HCT116 (cell line): ENCODE data around the gene AFAP1L2. TPM values are rescaled to one million over a fixed set of nuclear protein-coding genes. Genes with fewer than 3 reads are reported as not detected.

Experiments
- ATAC-seq: fragments of 200-7000 bp; cut with Tn5 transposase; 2 replicates; pipeline ENCODE4 v1.9.1; 2020; ENCODE audit warnings: mild to moderate bottlenecking, moderate library complexity
- BruUV-seq: library from RNA; stranded (reverse); fragments of 400-500 nt; replicated peaks from 2 replicates; lab custom pipeline; 2021; lab: Mats Ljungman, UMichigan
- CTCF ChIA-PET: fragments of 300-600 bp; sonication (Branson Sonifier 250); formaldehyde crosslinking; loops from one replicate; lab custom pipeline; 2021; ENCODE audit warnings: antibody characterized with exemption; lab: Charles Lee
- POLR2A ChIA-PET: fragments of 300-600, 350-600 bp; sonication (Branson Sonifier 250); formaldehyde crosslinking; loops from one replicate; lab custom pipeline; 2021; ENCODE audit warnings: antibody characterized with exemption; lab: Charles Lee
- RAD21 ChIA-PET, 2 experiments: fragments of 300-600 bp; sonication (Branson Sonifier 250); formaldehyde crosslinking; loops; one replicate each; lab custom pipeline; 2023; ENCODE audit warnings: low total read pairs in 2 of 2; ENCODE audit not compliant: uncharacterized antibody in 2 of 2, unreplicated experiment in 2 of 2, low non-redundant PET in 1 of 2; lab: Charles Lee
- DNase-seq: peaks from one replicate; pipeline ENCODE4 v3.0.0-alpha.2; 2010; ENCODE audit warnings: low read depth, low spot score
- H2AFZ ChIP-seq: fragments of 200-600 bp; shearing (Covaris generic), sonication (generic); 2 replicates; pipeline ENCODE4 v1.6.1; 2017; ENCODE audit warnings: low read depth, mixed run types, mixed read lengths, antibody characterized with exemption, low read length; ENCODE audit not compliant: poor library complexity, severe bottlenecking
- H3K27ac ChIP-seq: 2 replicates; pipeline ENCODE4 v1.5.1; 2012; ENCODE audit warnings: low read depth, low read length
- H3K27me3 ChIP-seq: fragments of 200-600 bp; sonication (generic); 2 replicates; pipeline ENCODE4 v1.6.1; 2016; ENCODE audit warnings: mixed run types, low read length, mixed read lengths; ENCODE audit not compliant: insufficient read depth
- H3K36me3 ChIP-seq, 2 experiments: fragments of 200-500 bp in 1 of 2; fragments of 200-600 bp in 1 of 2; sonication (Bioruptor generic) in 1 of 2; sonication (generic) in 1 of 2; 2 replicates each; pipeline versions ENCODE4 v1.5.1 to v1.6.1; 2014 to 2016; ENCODE audit warnings: low read length in 2 of 2, inconsistent platforms in 1 of 2, mixed read lengths in 1 of 2, mixed run types in 1 of 2; ENCODE audit not compliant: insufficient read depth in 2 of 2, control insufficient read depth in 1 of 2
- H3K4me1 ChIP-seq, 2 experiments: fragments of 200-600 bp in 1 of 2; sonication (generic) in 1 of 2; 2 replicates each; pipeline versions ENCODE4 v1.5.1 to v1.6.1; 2012 to 2017; ENCODE audit warnings: low read length in 2 of 2, inconsistent platforms in 1 of 2, mild to moderate bottlenecking in 1 of 2, mixed read lengths in 1 of 2, mixed run types in 1 of 2, moderate library complexity in 1 of 2; ENCODE audit not compliant: insufficient read depth in 2 of 2, control insufficient read depth in 1 of 2
- H3K4me2 ChIP-seq: fragments of 200-600 bp; sonication (generic); 2 replicates; pipeline ENCODE4 v1.6.1; 2017; ENCODE audit warnings: mixed run types, low read length, mixed read lengths
- H3K4me3 ChIP-seq, 2 experiments: fragments of 200-600 bp in 1 of 2; sonication (generic) in 1 of 2; replicated peaks in 1 of 2; 2 replicates each; pipeline ENCODE4 v1.5.1; 2011 to 2016; ENCODE audit warnings: low read length in 2 of 2, control low read depth in 1 of 2, low read depth in 1 of 2, mild to moderate bottlenecking in 1 of 2, mixed read lengths in 1 of 2, mixed run types in 1 of 2
- H3K79me2 ChIP-seq: fragments of 200-600 bp; sonication (generic); 2 replicates; pipeline ENCODE4 v1.6.1; 2017; ENCODE audit warnings: mild to moderate bottlenecking, mixed run types, low read length, moderate library complexity, mixed read lengths; ENCODE audit not compliant: insufficient read depth
- H3K9ac ChIP-seq: fragments of 200-600 bp; sonication (generic); 2 replicates; pipeline ENCODE4 v1.6.1; 2016; ENCODE audit warnings: low read length, mixed read lengths
- H3K9me2 ChIP-seq: fragments of 200-600 bp; sonication (generic), shearing (Covaris generic); 2 replicates; pipeline ENCODE4 v1.6.1; 2017; ENCODE audit warnings: mixed run types, mild to moderate bottlenecking, moderate library complexity; ENCODE audit not compliant: insufficient read depth
- H3K9me3 ChIP-seq, 2 experiments: fragments of 200-500 bp in 1 of 2; fragments of 200-600 bp in 1 of 2; sonication (Bioruptor generic) in 1 of 2; sonication (generic) in 1 of 2; 2 replicates each; pipeline ENCODE4 v1.6.1; 2014 to 2017; ENCODE audit warnings: low read length in 2 of 2, mixed read lengths in 2 of 2, inconsistent platforms in 1 of 2, low read depth in 1 of 2, mild to moderate bottlenecking in 1 of 2, mixed run types in 1 of 2, moderate library complexity in 1 of 2; ENCODE audit not compliant: control insufficient read depth in 1 of 2, insufficient read depth in 1 of 2
- H4K20me1 ChIP-seq: fragments of 200-600 bp; sonication (generic), shearing (Covaris generic); 2 replicates; pipeline ENCODE4 v1.6.1; 2017; ENCODE audit warnings: mixed run types, mild to moderate bottlenecking, moderate library complexity; ENCODE audit not compliant: insufficient read depth
- CEBPB ChIP-seq: IDR thresholded peaks from 2 replicates; pipeline ENCODE4 v1.6.1; 2012; ENCODE audit warnings: low read depth
- EGR1 ChIP-seq: IDR thresholded peaks from 2 replicates; pipeline ENCODE4 v1.6.1; 2012; ENCODE audit warnings: low read depth
- EZH2phosphoT487 ChIP-seq: fragments of 200-600 bp; IDR thresholded peaks from 2 replicates; pipeline ENCODE4 v1.6.1; 2018; ENCODE audit warnings: antibody characterized with exemption, borderline replicate concordance
- FOSL1 ChIP-seq: IDR thresholded peaks from 2 replicates; pipeline ENCODE4 v1.6.1; 2012; ENCODE audit warnings: low read depth
- JUND ChIP-seq: IDR thresholded peaks from 2 replicates; pipeline ENCODE4 v1.6.1; 2012
- RAD21 ChIP-seq: IDR thresholded peaks from 2 replicates; pipeline ENCODE4 v1.6.1; 2012; ENCODE audit warnings: low read depth, mild to moderate bottlenecking
- SIN3A ChIP-seq: IDR thresholded peaks from 2 replicates; pipeline ENCODE4 v1.6.1; 2012; ENCODE audit warnings: low read depth
- SP1 ChIP-seq: IDR thresholded peaks from 2 replicates; pipeline ENCODE4 v1.6.1; 2012; ENCODE audit warnings: low read depth
- SRF ChIP-seq: IDR thresholded peaks from 2 replicates; pipeline ENCODE4 v1.6.1; 2012; ENCODE audit warnings: low read depth
- TCF7L2 ChIP-seq: IDR thresholded peaks from 2 replicates; pipeline ENCODE4 v1.7.0; 2011; ENCODE audit warnings: borderline replicate concordance, inconsistent platforms; ENCODE audit not compliant: insufficient read depth, insufficient read length; ENCODE audit errors: extremely low read depth
- YY1 ChIP-seq: IDR thresholded peaks from 2 replicates; pipeline ENCODE4 v1.6.1; 2011; ENCODE audit warnings: low read length, low read depth, moderate library complexity, mild to moderate bottlenecking; ENCODE audit not compliant: insufficient replicate concordance; ENCODE audit errors: extremely low read depth
- ZBTB33 ChIP-seq: IDR thresholded peaks from 2 replicates; pipeline ENCODE4 v1.6.1; 2011; ENCODE audit warnings: mild to moderate bottlenecking, low read length, moderate library complexity; ENCODE audit not compliant: insufficient replicate concordance; ENCODE audit errors: extremely low read depth
- ZFX ChIP-seq: fragments of 450-650 bp; IDR thresholded peaks from 2 replicates; pipeline ENCODE4 v1.6.1; 2017
- ZNF274 ChIP-seq: fragments of 200-500 bp; sonication (Bioruptor generic); IDR thresholded peaks from 2 replicates; pipeline ENCODE4 v1.6.1; 2014; ENCODE audit warnings: mild to moderate bottlenecking, low read depth, low read length, inconsistent platforms
- intact Hi-C: fragments of 100-400 bp; cut with micrococcal nuclease; formaldehyde crosslinking; loops from 2 replicates; pipeline ENCODE4 v1.10.0; 2022
- total RNA-seq: library from RNA; stranded (reverse); gene quantifications from one replicate; pipeline ENCODE4 v1.2.1, GENCODE V29; 2021; ENCODE audit not compliant: unreplicated experiment
- TF ChIP-seq, protein P1 (sequence below), 3 experiments: fragments of 200-600 bp in 1 of 3; sonication (generic) in 1 of 3; IDR thresholded peaks in 2 of 3; conservative IDR thresholded peaks in 1 of 3; 2 replicates each; pipeline ENCODE4 v1.5.1; 2012 to 2017; ENCODE audit warnings: low read depth in 2 of 3, low read length in 2 of 3, antibody characterized with exemption in 1 of 3, borderline replicate concordance in 1 of 3, control low read depth in 1 of 3, mild to moderate bottlenecking in 1 of 3, mixed read lengths in 1 of 3, mixed run types in 1 of 3, moderate library complexity in 1 of 3; ENCODE audit not compliant: insufficient read depth in 1 of 3
- TF ChIP-seq, protein P2 (sequence below): IDR thresholded peaks from 2 replicates; pipeline ENCODE4 v1.6.1; 2012
- TF ChIP-seq, protein P3 (sequence below): IDR thresholded peaks from 2 replicates; pipeline ENCODE4 v1.6.1; 2012; ENCODE audit warnings: low read depth

Gene AFAP1L2
- total RNA-seq, 1 experiment from 2014 or later = 0.93 TPM

DNA sequence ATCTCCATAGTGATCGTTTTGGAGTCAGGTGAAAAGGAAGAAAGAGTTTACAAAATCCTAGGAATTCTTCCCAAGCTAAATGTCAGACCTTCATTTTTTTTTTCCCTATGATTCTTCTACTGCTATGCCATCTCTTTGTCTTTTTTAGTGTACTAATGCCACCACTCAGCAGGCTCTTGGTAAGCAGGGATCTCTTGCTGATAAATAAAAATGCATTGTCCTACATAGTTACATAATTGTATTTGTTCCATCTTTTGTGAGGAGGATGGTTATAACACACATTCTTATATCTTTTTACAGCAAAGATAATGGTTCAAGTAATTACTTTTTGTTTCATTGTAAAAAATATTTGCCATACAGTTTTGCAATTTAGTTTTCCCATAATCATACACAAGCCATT is 36.8 kb upstream of the AFAP1L2 start:
- Histone ChIP-seq H3K4me2 (no peak overlapping the region), H3K9ac (no peak overlapping the region), H4K20me1 (no peaks in the 10 kb centered on the region), H3K9me3 (no peaks in the 10 kb centered on the region), H3K9me2 (no peaks in the 10 kb centered on the region), H3K79me2 (no peaks in the 10 kb centered on the region)
- RAD21 ChIA-PET = no interaction called here
- DNase-seq = no peak
- intact Hi-C loops = no loop called here
- TF ChIP-seq FOSL1 (no peak), YY1 (no peak), RAD21 (no peak), SRF (no peak), SIN3A (no peak), TCF7L2 (no peak), ZBTB33 (no peak), CEBPB (no peak), SP1 (no peak), EZH2phosphoT487 (no peak), ZNF274 (no peak), JUND (no peak), EGR1 (no peak), ZFX (no peak)
- TF ChIP-seq, protein P1, sequence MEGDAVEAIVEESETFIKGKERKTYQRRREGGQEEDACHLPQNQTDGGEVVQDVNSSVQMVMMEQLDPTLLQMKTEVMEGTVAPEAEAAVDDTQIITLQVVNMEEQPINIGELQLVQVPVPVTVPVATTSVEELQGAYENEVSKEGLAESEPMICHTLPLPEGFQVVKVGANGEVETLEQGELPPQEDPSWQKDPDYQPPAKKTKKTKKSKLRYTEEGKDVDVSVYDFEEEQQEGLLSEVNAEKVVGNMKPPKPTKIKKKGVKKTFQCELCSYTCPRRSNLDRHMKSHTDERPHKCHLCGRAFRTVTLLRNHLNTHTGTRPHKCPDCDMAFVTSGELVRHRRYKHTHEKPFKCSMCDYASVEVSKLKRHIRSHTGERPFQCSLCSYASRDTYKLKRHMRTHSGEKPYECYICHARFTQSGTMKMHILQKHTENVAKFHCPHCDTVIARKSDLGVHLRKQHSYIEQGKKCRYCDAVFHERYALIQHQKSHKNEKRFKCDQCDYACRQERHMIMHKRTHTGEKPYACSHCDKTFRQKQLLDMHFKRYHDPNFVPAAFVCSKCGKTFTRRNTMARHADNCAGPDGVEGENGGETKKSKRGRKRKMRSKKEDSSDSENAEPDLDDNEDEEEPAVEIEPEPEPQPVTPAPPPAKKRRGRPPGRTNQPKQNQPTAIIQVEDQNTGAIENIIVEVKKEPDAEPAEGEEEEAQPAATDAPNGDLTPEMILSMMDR (IDR thresholded peaks at IDR 0.05 in 2 of 3, conservative IDR thresholded peaks at IDR 0.05 in 1 of 3; ENCODE audit: borderline replicate concordance in 1 of 3, insufficient read depth in 1 of 3, low read depth in 2 of 3, low read length in 2 of 3) = no peak
- TF ChIP-seq, protein P2, sequence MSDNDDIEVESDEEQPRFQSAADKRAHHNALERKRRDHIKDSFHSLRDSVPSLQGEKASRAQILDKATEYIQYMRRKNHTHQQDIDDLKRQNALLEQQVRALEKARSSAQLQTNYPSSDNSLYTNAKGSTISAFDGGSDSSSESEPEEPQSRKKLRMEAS = no peak
- TF ChIP-seq, protein P3, sequence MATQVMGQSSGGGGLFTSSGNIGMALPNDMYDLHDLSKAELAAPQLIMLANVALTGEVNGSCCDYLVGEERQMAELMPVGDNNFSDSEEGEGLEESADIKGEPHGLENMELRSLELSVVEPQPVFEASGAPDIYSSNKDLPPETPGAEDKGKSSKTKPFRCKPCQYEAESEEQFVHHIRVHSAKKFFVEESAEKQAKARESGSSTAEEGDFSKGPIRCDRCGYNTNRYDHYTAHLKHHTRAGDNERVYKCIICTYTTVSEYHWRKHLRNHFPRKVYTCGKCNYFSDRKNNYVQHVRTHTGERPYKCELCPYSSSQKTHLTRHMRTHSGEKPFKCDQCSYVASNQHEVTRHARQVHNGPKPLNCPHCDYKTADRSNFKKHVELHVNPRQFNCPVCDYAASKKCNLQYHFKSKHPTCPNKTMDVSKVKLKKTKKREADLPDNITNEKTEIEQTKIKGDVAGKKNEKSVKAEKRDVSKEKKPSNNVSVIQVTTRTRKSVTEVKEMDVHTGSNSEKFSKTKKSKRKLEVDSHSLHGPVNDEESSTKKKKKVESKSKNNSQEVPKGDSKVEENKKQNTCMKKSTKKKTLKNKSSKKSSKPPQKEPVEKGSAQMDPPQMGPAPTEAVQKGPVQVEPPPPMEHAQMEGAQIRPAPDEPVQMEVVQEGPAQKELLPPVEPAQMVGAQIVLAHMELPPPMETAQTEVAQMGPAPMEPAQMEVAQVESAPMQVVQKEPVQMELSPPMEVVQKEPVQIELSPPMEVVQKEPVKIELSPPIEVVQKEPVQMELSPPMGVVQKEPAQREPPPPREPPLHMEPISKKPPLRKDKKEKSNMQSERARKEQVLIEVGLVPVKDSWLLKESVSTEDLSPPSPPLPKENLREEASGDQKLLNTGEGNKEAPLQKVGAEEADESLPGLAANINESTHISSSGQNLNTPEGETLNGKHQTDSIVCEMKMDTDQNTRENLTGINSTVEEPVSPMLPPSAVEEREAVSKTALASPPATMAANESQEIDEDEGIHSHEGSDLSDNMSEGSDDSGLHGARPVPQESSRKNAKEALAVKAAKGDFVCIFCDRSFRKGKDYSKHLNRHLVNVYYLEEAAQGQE = no peak
- TF ChIP-seq, all 23 proteins: peak for 0
- Histone ChIP-seq H3K27me3 (no peaks in the 10 kb centered on the region), H3K36me3 (peaks cover 26 to 33% of the 10 kb centered on the region in 2 experiments; a peak in 3 of 4 replicates), H3K4me3 (no peak overlapping the region), H2AFZ (no peak overlapping the region), H3K27ac (no peak overlapping the region), H3K4me1 (no peaks in the 10 kb centered on the region)
- CTCF ChIA-PET = interaction anchor here (6.3 kb wide), 1 partner anchor 137 kb away, joined by 45 read pairs; no protein-coding TSS in a partner anchor
- POLR2A ChIA-PET = no interaction called here
- no peak for ATAC-seq
- BruUV-seq = no TSS peak
